Fibroblast of peridontal ligament (primary cell): ENCODE results near the gene FXR1.
"Not testable (repeated sequence)": the region's sequence is repeated elsewhere in the genome, so short reads cannot be mapped to it uniquely, and the experiment has no call there.

Experiments used
- DNase-seq: peaks from one replicate; pipeline ENCODE4 v3.0.0-alpha.2; 2010; ENCODE audit errors: extremely low read depth

The FXR1 gene

DNA sequence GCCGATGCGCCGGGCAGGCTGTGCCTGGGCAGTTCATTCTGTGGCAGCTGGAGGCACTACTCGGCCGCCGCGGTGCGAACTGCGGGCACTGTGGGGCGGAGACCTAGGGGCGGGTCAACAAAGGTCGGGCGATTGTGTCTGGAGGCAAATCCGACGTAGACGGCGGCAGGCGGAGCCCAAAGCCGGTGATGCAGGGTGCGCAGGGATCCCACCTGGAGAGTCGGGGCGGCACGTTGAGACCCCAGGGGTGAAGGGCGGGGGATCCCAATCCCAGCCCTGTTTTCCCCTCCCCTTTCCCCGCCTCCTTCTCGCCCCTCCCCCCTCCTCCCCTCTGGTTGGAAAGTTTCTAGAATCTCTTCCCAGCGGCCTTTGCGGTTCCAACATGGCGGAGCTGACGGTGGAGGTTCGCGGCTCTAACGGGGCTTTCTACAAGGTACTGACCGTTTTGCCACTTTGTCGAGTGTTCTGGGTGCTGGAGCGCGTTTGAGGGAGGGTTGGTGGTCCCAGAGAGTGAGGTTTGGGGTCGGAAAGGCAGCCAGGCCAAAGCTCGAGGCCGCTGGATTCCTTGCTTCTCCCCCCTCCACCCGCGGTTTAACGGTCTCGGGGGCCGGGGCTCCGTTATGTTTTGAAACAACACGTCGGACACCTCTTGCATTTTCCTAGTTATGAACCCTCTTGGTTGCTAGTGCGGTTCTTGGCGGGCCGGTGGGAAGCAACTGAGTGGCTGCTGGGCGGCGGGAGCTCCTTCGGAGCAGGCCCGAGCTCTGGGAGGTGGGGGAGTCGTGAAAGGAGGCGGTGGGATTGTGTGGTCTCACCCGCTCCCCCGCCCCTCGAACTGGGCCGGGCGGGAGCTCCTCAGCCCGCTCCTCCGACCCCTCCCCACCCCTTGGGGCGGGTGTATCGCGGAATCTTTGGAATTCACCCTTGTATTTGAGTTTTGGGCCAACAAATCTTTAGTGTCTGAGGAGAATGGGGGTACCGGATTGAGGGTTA lies at the start of gene FXR1:
TSS of gene FXR1 (plus strand) at position 367 of the 993 bp plus-strand sequence. CDS start at position 383, 16 bp downstream.
- peak; percentile 76 for DNase-seq

DNA sequence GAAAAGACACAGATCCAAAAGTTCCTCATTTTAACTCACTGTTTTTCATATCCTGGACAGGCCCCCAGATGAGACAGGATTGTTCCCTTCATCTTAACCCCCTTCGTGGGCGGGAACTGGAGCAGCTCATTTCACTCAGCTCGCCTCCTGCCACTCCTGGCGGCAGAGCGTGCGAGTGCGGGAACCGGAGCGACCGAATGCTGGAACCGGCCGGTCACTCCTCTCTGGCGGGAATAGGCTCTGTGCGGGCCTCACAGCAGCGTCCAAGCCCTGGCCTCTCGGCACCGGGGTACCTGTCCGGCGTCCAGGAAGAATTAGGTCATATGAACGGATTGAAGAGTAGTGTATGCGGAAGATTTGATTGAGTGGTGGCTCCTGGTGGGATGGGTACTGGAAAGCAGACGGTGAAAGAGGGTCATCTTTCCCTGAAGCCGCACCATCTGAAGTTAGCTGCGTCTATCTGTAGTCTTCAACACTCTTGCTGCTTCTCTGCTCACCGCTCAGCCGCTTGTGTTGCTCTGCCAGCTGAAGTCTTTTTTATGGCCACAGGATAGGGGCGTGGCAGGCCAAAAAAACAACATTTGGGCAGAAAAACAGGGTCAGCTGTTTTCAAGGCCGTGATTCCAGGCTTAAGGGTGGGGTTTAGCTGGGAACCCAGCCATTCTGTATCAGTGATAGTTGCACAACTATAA lies 42.3 kb upstream of the FXR1 start:
- peak; percentile 6 for DNase-seq

DNA sequence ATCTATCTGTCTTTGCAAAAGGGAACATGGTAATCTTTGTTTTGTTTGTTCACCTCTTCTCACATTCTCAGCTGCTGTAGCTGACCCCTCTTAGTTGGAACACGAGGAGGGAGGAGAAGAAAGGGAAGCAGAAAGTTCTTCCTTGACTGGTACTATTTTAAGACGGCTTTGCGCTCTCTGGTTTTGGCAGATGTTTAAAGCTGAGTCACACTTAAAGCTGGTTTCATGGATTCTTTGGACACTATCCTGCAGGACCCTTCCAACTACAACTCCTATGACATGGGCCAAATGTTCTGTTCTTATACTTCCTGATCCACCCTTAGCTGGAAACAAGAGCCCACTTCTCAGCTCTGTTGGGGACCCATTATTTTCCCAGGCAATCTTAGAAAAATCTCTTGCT lies 40.6 kb upstream of the FXR1 start:
- peak; percentile 16 for DNase-seq

DNA sequence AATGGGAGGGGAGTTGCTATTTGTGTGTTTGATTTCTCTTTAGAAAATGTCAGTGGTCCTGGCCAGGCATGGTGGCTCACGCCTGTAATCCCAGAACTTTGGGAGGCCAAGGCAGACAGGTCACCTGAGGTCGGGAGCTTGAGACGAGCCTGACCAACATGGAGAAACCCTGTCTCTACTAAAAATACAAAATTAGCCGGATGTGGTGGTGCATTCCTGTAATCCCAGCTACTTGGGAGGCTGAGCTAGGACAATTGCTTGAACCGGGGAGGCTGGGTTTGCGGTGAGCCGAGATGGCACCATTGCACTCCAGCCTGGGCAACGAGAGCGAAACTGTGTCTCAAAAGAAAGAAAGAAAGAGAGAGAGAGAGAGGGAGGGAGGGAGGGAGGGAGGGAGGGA lies 40.0 kb upstream of the FXR1 start:
- not testable (repeated sequence) for DNase-seq

DNA sequence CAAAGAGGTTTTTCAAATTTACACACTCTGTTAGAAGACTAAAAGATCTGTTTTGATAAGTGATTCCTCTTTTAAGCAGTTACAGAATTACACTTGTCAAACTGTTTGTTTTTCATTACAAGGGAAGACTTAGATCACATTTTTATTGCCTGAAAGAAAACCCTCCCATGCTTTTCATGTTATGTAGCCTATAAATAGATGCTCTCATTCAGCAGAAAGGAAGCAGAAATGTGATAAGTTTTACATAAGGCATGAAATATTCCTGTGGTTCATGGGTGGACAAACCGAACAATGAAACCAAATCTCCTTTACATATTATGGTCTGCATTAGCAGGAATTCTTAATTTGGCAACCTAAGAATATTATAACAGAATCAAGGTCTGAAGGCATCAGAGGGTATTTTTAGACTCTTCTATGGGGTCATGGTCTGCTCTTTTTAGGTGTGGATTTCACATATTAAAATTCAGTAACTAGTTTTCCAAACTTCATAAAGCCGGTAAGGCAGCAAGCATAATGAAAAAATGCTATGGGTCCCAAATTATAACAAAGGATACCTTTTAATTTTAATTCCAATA lies 37.3 kb upstream of the FXR1 start:
- DNase-seq: no peak

DNA sequence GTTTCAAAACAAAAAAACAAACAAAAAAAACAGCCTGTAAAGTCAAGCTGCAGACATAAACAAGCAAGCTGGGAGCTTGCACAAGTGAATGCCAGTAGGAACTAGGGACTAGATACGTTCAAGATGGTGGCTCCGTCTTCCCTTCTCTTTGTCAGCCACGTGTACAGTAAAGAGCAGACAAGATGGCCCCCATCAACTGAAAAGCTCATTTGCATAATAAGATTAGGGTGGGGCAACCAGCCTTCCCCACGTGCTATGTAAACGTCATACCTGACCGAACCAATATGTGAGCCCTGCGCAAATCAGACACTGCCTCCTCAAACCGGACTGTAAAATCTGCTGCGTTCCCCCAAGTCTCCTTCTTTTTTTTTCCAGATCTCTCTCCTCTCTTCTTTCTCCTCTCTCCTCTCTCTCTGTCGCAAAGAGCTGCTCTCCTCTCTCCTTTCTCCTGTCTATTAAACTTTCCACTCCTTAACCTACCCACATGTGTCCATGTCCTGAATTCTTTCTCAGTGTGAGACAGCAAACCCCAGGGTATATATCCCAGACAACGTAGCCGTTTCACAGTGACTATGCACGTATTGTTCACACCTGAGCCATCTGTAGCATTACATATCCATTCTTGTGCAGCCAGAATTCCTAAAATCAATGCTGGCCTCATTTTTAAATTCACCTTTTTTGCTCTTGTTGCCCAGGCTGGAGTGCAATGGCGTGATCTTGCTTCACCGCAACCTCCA lies 31.2 kb upstream of the FXR1 start:
- DNase-seq: no peak

DNA sequence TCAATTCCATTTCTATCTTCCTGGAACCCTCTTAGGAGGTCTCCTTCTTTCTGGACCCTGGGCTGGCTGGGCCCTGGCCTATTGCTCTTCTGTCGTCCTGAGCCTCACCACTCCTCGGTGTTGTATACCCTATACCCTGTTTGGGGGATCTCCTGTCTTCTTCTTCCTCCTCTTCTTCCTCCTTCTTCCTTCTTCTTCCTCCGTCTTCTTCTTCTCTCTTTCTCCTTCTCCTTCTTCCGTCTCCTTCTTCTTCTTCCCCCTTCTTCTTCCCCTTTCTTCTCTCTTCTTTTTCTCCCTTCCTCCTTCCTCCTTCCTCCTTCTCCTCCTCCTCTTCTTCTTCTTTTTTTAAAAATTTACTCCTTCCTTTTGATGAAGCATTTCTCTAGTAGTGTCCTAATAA lies 30.4 kb upstream of the FXR1 start:
- no peak for DNase-seq

DNA sequence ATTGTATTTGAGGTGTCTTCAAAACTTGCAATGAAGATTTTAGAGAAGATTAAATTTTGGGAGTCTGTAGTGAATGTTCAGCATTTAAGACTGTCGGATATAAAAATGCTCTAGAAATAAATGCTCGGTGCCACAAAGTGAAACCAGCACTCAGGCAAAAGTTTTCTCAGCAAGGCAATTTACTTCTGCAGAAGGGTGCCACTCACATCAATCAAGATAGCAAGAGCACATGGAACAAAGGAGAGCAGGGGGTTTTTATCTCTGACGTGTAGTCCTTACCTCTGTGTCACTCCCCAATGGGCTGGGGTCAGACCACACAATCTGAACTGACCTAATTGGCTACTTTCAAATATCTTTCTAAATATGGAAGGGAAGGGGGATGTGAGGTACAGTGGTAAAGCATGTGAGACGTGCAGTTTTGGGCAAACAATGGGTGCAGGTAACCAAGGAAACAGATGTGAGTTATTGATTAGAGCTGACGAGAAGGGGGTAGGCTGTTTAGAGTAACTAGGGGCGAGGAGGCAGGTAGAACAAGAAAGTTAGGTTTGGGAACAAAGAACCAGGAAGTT lies 23.4 kb upstream of the FXR1 start:
- no peak for DNase-seq

DNA sequence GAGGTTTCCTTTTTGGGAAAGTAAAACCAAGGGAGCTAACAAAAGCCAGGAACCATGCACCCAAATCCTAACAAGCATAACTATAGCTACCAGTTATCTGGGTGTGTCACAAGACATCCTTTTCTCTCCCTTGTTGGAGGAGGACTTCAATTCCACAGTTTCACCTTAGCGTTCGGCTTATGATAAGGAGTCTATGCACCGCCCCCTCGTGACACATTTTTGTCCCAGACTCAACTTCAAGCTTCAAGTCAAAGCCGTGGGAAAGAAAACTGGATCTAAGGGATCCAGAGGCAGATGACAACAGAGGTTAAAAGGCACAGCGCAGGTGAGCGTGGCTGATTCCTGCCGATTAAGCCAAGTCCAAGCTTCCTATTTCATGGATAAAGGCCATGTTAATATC lies 13.9 kb upstream of the FXR1 start:
- no peak for DNase-seq

DNA sequence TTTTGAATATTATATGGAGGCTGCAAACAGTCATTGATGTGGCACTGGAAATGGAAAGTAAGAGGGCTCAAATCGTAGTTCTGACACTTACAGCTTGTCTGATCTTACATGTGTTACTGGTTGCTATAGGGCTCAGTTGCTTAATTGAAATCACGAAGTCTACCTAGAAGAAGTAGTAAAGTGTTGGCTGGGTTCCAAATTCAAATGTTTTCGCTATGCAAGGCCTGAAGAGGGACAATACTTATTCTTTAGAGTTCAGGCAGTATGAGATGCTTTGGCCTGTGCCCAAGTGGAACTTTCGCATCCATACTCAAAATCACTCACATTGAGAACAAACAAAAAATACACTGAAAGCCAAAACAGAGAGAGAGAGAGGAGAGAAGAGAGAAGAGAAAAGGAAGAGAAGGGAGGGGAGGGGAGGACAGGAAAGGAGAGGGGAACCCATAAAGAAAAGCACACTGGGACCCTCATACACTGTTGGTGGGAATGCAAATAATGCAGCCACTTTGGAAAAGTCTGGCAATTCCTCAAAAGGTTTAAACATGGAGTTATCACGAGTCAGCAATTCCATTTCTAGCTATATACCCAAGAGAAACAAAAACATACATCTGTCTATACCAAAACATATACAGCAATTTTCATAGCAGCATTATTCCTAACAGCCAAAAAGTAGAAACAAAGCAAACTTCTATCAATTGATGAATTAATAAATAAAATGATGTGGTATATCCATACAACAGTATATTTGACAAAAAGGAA lies 2.9 kb upstream of the FXR1 start:
- DNase-seq: no peak

DNA sequence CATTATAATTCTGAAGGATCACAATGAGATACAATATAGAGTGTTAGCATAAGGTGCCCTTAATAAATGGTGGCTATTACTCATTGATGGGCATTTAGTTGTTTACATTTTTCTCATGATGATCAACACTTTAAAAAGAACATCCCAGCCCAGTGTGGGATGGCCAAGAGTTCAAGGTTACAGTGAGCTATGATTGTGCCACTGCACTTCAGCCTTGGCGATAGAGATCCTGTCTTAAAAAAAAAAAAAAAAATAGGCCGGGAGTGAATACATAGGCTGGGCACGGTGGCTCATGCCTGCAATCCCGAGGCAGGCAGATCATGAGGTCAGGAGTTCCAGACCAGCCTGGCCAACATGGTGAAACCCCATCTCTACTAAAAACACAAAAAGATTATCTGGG lies 1.6 kb upstream of the FXR1 start:
- DNase-seq: no peak

DNA sequence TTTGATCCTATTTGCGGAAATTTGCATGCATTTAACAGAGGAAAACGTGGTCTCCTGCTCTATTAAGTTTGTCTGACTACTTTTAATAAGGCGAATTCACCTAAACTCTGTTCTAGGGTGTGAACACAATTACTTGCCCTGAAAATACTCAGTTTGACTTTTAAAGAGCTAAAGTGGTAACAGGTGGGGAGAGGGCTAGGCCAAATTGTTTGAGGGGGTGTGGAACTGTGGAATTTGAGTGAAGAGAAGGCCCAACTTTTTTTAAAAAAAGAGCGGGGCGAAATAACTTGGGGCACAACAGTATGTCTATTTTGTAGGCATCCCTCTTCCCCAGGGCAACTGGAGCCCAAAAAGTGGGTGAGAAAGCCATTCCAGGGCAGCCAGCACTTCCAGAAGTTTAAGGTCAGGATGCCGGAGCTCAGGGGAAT lies 580 bp upstream of the FXR1 start:
- DNase-seq: no peak

DNA sequence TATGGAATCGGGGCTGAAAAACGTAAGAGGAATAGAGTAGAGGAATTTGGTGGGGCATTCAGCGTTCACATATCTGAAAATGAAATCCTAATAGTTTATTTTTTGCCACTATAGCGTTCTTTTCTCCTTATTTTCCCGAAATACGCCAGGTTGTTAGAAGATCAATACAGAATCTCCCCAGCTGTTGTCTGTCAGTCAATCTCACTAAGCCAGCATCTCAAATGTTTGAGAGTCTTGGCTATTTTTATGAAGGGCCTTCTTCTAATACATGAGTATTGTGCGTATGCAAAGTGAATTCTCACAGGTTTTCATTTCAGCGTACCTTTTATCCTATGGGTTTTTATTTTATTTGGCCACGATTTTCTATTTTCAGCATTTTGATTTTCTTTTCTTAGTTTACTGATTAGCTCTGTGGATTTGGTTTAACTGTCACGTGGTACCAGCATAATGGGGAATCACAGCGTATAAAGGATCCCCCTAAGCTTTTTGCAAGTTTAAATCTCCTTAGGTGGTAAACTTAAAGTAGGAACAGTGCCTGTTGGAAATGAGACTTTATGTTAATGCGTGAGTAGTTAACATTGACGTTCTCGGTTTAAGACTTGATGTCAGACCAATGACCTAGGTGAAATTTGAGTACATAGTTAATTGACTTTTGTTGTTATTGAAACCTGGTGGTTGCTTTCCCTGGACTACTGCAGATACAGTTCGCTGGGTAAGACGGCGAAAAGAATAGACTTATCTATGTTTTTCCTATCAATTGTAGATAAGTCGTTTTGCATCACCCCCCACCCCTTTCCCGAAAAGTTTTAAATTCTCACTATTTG lies 1.3 kb downstream of the FXR1 start:
- peak; percentile 62 for DNase-seq

DNA sequence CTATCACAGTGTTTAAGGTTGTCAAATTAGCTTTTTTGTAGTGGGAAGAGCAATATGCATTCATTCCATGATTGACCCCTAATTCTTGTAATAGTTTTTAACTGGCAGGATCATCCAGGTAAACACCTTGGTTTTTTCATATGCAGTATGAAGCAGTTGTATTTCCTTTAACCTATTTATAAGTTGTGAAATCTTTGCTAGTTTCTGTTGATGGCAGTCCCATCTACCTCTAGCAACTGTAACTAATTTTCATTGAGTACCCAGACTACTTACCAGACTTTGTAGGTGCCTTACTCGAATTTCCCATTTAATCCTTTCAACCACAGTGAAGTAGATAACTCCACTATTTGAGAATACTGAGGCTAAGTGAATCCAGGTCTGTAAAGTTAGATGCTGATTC lies 6.1 kb downstream of the FXR1 start:
- DNase-seq: no peak

DNA sequence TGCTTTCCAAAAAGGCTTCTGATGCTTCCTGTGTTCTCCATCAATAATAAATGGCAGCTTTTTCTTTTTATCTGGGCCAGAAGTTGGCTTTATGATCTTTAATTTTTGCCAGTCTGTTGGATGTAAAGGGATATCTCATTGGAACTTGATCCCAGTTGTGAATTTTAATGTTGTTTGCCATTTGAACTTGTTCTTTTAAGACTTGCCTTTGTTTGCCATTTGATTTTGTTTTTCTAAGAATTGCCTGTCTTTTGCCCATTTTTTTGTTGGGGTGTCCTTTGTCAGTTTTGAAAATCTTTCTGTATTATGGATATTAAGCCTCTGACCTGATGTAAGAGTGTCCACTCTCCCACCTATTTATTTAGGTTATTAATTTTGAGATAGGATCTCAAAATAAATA lies 9.8 kb downstream of the FXR1 start:
- DNase-seq: no peak

DNA sequence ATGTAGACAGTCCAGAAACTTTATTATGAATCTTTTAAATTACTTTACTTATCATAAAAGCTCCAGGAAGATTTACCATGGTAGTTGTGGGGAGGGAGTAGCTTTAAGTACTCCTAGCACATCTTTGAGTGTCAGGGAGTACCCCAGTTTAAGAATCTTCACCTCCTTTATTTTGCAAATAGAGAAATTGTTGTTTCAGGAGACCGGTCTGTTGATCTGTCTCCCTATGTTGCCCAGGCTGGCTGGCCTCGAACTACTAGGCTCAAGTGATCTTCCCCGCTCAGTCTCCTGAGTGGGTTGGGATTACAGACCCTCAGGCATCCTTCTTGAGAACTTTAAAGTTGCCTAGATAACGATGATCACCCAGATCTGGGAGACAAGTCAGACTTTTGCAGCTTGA lies 11.1 kb downstream of the FXR1 start:
- DNase-seq: no peak

DNA sequence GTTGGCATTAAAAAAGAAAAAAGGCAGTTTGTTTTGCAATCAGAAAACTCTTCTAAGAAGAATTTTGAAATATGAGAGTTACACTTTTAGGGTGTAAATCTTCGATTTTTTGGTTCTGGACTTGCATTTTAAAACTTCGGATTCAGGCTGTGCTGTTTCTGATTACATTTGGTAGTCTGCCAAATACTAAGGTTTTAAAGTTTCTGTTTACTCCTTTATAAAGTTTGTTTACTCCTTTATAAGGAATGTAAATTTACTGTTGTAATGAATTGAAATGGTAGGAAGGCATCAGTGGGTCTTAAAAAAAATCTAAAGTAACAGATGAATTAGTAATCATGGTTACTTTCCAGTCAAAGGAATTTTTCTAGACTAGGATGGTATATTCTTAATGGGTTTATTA lies 14.1 kb downstream of the FXR1 start:
- DNase-seq: peak; percentile 59

DNA sequence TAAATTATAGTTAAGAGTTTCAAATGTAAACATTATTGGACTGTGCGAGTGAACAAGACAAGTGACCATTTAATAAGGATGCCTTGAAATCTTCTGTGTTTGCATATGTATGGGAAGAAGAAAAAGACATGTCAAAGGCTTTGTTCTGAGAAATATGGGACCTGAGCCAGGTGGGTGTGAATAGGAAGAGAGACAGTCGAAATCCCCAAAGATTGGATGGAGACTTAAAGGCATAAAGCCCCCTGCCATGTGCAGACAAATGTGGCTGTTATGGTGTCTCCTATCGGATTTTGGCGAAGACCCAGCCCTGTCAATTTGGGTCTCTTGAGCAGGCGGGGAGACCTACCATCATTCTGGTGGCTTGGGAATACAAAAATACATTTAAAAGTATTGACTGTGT lies 16.9 kb downstream of the FXR1 start:
- DNase-seq: no peak

DNA sequence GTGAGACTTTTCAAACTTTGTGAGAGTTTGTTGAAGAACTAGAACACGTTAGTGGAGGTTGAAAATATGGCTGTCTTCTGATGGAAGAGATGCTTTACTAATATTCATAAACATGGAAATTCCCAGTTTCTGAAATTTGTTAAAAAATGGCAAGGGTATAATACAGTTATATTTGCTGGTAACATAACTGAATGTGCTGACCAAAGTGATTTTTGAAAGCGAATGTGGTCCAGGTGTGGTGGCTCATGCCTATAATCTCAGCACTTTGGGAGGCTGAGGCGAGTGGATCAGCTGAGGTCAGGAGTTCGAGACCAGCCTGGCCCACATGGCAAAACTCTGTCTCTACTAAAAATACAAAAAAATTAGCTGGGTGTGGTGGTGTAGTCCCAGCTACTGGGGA lies 18.1 kb downstream of the FXR1 start:
- DNase-seq: no peak

DNA sequence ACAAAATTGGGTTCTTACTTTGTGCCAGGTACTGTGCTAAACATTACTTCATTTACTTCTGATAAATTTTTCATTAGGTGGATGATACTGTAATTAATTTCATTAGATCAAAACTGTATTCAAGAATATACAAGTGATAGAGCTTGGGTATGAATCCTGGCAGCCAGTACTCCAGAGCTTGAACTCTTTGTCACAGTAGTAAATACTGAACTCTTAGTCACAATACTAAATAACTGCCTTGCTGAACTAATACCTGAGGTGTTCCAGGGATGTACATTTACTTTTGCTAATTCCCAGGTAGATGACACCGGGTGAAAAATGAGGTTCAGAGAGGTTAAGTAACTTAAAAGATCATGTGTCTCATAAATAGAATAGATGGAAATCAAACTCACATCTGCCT lies 20.3 kb downstream of the FXR1 start:
- DNase-seq: no peak
